Measurements from ENCODE around the gene SEPTIN12.

DNA sequence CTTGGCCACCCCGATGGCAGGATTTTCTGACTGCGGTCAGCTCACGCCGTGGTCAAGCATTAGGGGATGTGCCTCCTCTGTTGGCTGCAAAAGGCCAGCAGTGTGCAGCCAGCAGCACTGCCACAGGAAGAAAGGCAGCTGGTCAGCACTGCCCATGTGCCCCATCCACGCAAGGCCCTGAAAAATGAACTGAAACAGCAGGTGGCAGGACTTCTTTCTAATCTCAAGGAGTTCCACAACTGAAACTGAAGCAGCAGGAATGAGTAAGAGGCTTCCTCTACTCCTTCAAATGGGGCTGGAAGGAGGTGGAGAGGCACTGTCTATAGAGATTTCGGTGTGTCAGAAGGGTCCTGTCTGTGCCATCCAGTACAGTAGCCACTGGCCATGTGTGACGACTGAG lies 24.4 kb downstream of the SEPTIN12 start:
- TF ChIP-seq POLR2AphosphoS5 (IDR thresholded peaks at IDR 0.05) (no peak), POLR2A (IDR thresholded peaks at IDR 0.05) (no peak)
